Neural cell (in vitro differentiated cells): Measurements from ENCODE around the gene ICOSLG.
"Not testable (repeated sequence)": the region's sequence is repeated elsewhere in the genome, so short reads cannot be mapped to it uniquely, and the experiment has no call there.

Experiments used
- EP300 ChIP-seq: fragments of 450-650 bp; conservative IDR thresholded peaks from 2 replicates; pipeline ENCODE4 v1.6.1; 2014; ENCODE audit warnings: antibody characterized with exemption, mild to moderate bottlenecking, moderate library complexity; ENCODE audit not compliant: poor library complexity, severe bottlenecking
- POLR2AphosphoS5 ChIP-seq: IDR thresholded peaks from 2 replicates; pipeline ENCODE4 v1.6.1; 2012
- RAD21 ChIP-seq: fragments of 450-650 bp; conservative IDR thresholded peaks from 2 replicates; pipeline ENCODE4 v1.6.1; 2014; ENCODE audit warnings: antibody characterized with exemption, mild to moderate bottlenecking, moderate library complexity
- SMC3 ChIP-seq: fragments of 450-650 bp; conservative IDR thresholded peaks from 2 replicates; pipeline ENCODE4 v1.6.1; 2014; ENCODE audit warnings: antibody characterized with exemption, mild to moderate bottlenecking, moderate library complexity; ENCODE audit not compliant: poor library complexity
- TAF1 ChIP-seq: IDR thresholded peaks from 2 replicates; pipeline ENCODE4 v1.6.1; 2012; ENCODE audit warnings: low read depth
- TF ChIP-seq, protein P1 (sequence below): fragments of 450-650 bp; IDR thresholded peaks from 2 replicates; pipeline ENCODE4 v1.5.1; 2014; ENCODE audit warnings: antibody characterized with exemption, mild to moderate bottlenecking, moderate library complexity; ENCODE audit not compliant: poor library complexity, severe bottlenecking

DNA sequence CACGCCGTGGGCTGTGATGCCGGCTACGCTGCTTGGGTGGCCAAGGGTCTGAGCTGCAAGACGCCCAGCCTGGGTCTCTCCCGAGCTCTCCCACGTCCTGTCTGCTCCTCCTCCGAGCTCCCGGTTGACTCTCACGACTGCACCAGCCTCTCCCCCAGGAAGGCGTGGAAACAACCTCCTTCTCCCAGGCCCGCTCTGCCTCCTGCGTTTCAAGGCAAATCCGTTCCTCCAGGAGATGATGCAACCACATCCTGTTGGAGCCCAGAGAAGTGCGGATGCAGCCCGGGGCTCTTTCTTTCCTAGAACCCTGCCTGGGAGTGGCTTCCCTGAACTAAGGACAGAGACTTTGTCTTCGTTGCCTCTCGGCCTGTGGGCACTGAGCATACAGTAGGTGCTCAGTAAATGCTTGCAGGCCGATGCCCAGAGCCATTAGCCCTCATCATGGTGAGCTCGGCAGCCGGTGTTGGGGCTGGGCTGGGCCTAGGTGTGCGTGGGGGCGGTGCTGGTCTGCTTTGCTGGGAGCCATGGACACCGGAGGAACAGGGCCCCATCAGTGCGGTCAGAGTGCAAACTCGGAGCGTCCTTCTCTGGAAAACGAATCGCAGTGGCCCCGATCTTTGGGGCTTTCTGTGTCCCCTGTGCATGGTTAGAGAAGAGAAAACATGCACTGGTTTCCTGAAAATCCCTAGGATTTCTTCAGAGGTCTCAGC is 38.0 kb downstream of the ICOSLG start:
- TF ChIP-seq, protein P1, sequence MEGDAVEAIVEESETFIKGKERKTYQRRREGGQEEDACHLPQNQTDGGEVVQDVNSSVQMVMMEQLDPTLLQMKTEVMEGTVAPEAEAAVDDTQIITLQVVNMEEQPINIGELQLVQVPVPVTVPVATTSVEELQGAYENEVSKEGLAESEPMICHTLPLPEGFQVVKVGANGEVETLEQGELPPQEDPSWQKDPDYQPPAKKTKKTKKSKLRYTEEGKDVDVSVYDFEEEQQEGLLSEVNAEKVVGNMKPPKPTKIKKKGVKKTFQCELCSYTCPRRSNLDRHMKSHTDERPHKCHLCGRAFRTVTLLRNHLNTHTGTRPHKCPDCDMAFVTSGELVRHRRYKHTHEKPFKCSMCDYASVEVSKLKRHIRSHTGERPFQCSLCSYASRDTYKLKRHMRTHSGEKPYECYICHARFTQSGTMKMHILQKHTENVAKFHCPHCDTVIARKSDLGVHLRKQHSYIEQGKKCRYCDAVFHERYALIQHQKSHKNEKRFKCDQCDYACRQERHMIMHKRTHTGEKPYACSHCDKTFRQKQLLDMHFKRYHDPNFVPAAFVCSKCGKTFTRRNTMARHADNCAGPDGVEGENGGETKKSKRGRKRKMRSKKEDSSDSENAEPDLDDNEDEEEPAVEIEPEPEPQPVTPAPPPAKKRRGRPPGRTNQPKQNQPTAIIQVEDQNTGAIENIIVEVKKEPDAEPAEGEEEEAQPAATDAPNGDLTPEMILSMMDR, result not testable (repeated sequence)
- not testable (repeated sequence) for TF ChIP-seq TAF1, POLR2AphosphoS5, SMC3, RAD21, EP300
